Smooth muscle cell of the brain vasculature (primary cell): ENCODE results near the gene SMIM12.
A peak's percentile ranks its signal among the peaks of the same experiment; 100 is the strongest.

Experiments
- DNase-seq: peaks from one replicate; pipeline ENCODE4 v3.0.0-alpha.2; 2012; ENCODE audit warnings: low read depth, low spot score

Gene SMIM12

GRCh38 chr1:34874296-34874952, 14.9 kb upstream of the SMIM12 start:
- no peak for DNase-seq

GRCh38 chr1:34872133-34872503, 12.6 kb upstream of the SMIM12 start:
- DNase-seq = no peak

GRCh38 chr1:34871443-34872132, 12.0 kb upstream of the SMIM12 start:
- DNase-seq = no peak

GRCh38 chr1:34870395-34870794, 10.8 kb upstream of the SMIM12 start:
- DNase-seq = no peak

- DNase-seq = no peak
These were observed 10.2 kb upstream of the SMIM12 start for GRCh38 chr1:34869760-34870159.

GRCh38 chr1:34868230-34869049, 8.9 kb upstream of the SMIM12 start:
- no peak for DNase-seq

GRCh38 chr1:34867415-34867814, 7.9 kb upstream of the SMIM12 start:
- DNase-seq = no peak

- no peak for DNase-seq
These were observed 7.2 kb upstream of the SMIM12 start for GRCh38 chr1:34866762-34867109.

- peak; percentile 49 for DNase-seq
These were observed 6.6 kb upstream of the SMIM12 start for GRCh38 chr1:34865981-34866761.

- DNase-seq = no peak
These were observed 6.0 kb upstream of the SMIM12 start for GRCh38 chr1:34865573-34865972.

- DNase-seq = no peak
These were observed 5.2 kb upstream of the SMIM12 start for GRCh38 chr1:34864759-34865158.

GRCh38 chr1:34863501-34863900, 4.0 kb upstream of the SMIM12 start:
- DNase-seq = no peak

- no peak for DNase-seq
These were observed 576 bp downstream of the SMIM12 start for GRCh38 chr1:34858901-34859445.

- DNase-seq = no peak
These were observed 2.9 kb downstream of the SMIM12 start for GRCh38 chr1:34856697-34857096.

GRCh38 chr1:34852677-34853217, 6.8 kb downstream of the SMIM12 start:
- peak; percentile 86 for DNase-seq

- DNase-seq = no peak
These were observed 8.0 kb downstream of the SMIM12 start for GRCh38 chr1:34851431-34852105.

GRCh38 chr1:34850382-34850781, 9.2 kb downstream of the SMIM12 start:
- DNase-seq = no peak

- DNase-seq = no peak
These were observed 12.5 kb downstream of the SMIM12 start for GRCh38 chr1:34847094-34847493.

- no peak for DNase-seq
These were observed 13.3 kb downstream of the SMIM12 start for GRCh38 chr1:34846265-34846664.

- no peak for DNase-seq
These were observed 14.2 kb downstream of the SMIM12 start for GRCh38 chr1:34845131-34845901.
